ENCODE measurements around the gene RPE. TPM values are rescaled to one million over a fixed set of nuclear protein-coding genes. Genes with fewer than 3 reads are reported as not detected.

RPE gene
- total and polyA plus RNA-seq, 5 donors = 11.0 to 25.8 (median 22.6) TPM

- DNase-seq = peak in 2 of 3 donors; percentile 44 to 48
These were observed 1.7 kb upstream of the RPE start for GRCh38 chr2:210000464-210001324.

DNA sequence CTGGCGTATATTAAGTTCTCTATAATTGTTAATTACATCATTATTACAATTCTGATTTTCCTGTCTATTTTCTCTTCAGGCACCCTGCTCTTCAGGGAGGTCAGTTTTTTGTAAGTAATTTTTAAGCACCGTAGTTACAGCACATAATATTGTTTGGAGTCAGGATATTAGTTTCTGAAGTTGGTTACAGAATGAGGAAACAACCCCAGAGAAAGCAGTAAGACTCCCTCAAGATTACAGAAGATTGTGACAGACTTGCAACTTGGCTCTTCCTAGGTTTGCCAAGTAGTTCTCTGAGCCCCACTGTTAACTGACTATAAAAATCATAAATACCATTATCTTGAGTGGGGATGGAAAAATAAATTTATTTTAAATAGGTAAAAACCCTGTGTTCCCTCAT lies 921 bp downstream of the RPE start:
- no peaks in the 10 kb centered on the region for H3K9me3 ChIP-seq (ENCODE audit: control insufficient read depth, low read length)
- no peak for ATAC-seq
- H3K4me1 ChIP-seq (ENCODE audit: control insufficient read depth, insufficient read depth, low read length) = peaks cover 7% of the 10 kb centered on the region
- H3K27ac ChIP-seq (ENCODE audit: low read length) = no peak overlapping the region
- intact Hi-C loops (cut with DNase I) = loop anchor here in 1 of 4 donors (10.0 kb wide), 1 partner anchor 171 kb away; the partner anchor contains the start of gene KANSL1L
- no peak for DNase-seq
- H3K4me3 ChIP-seq (ENCODE audit: low read length) = peak overlapping the region; percentile 81
- H3K27me3 ChIP-seq (ENCODE audit: control insufficient read depth, insufficient read depth) = no peaks in the 10 kb centered on the region
- WGBS = 29% methylated on average over 2 of the region's 2 CpGs

More at GRCh38 chr2:210000464-210001324, 1.7 kb upstream of the RPE start:
- no peak for ATAC-seq
- no peak overlapping the region for H3K27ac ChIP-seq (ENCODE audit: low read length)
- WGBS = 98% methylated on average over 32 of the region's 32 CpGs
- no peaks in the 10 kb centered on the region for H3K27me3 ChIP-seq (ENCODE audit: control insufficient read depth, insufficient read depth)
- no peak overlapping the region for H3K4me3 ChIP-seq (ENCODE audit: low read length)
- peaks cover 7% of the 10 kb centered on the region for H3K4me1 ChIP-seq (ENCODE audit: control insufficient read depth, insufficient read depth, low read length)
- intact Hi-C loops (cut with DNase I) = loop anchor here in 1 of 4 donors (10.0 kb wide), 1 partner anchor 174 kb away; the partner anchor contains the start of gene KANSL1L
- no peaks in the 10 kb centered on the region for H3K9me3 ChIP-seq (ENCODE audit: control insufficient read depth, low read length)

DNA sequence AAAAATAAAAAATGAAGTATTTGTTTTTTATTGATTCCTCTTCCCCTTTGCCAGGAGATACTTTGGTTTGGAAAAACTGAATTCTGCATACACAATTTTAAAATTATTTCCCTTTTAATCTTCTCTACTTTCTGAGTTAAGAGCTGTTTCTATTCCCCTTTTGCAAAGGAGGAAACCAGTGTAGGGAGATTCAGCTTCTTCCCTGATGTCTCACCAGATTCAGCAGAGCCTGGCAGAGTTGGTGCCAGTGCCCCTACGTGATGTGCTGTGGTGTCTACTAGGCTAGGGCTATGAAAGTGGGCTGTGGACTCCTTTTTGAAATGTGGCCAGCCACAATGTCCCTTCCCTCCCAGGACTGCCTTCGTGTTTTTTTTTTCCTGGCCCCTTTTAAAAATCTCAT lies 2.4 kb downstream of the RPE start:
- DNase-seq (peak in 1 of 3 donors; percentile 40), ATAC-seq (no peak)
- Histone ChIP-seq H3K9me3 (ENCODE audit: control insufficient read depth, low read length) (no peaks in the 10 kb centered on the region), H3K27ac (ENCODE audit: low read length) (no peak overlapping the region), H3K4me3 (ENCODE audit: low read length) (no peak overlapping the region), H3K27me3 (ENCODE audit: control insufficient read depth, insufficient read depth) (no peaks in the 10 kb centered on the region), H3K4me1 (ENCODE audit: control insufficient read depth, insufficient read depth, low read length) (peaks cover 7% of the 10 kb centered on the region)
- intact Hi-C loops (cut with DNase I) = loop anchor here in 1 of 4 donors (10.0 kb wide), 1 partner anchor 170 kb away; the partner anchor contains the start of gene KANSL1L
- WGBS = 52% methylated on average over 2 of the region's 2 CpGs

- DNase-seq (no peak), ATAC-seq (peak; percentile 24 to 58)
- Histone ChIP-seq H3K4me1 (ENCODE audit: control insufficient read depth, insufficient read depth, low read length) (peaks cover 7% of the 10 kb centered on the region), H3K9me3 (ENCODE audit: control insufficient read depth, low read length) (no peaks in the 10 kb centered on the region), H3K27ac (ENCODE audit: low read length) (no peak overlapping the region), H3K27me3 (ENCODE audit: control insufficient read depth, insufficient read depth) (no peaks in the 10 kb centered on the region), H3K4me3 (ENCODE audit: low read length) (no peak overlapping the region)
- intact Hi-C loops (cut with DNase I) = loop anchor here in 1 of 4 donors (10.0 kb wide), 1 partner anchor 167 kb away; the partner anchor contains the start of gene KANSL1L
- WGBS = 70% methylated on average over 2 of the region's 2 CpGs
These were observed 5.5 kb downstream of the RPE start for GRCh38 chr2:210007895-210008294.

DNA sequence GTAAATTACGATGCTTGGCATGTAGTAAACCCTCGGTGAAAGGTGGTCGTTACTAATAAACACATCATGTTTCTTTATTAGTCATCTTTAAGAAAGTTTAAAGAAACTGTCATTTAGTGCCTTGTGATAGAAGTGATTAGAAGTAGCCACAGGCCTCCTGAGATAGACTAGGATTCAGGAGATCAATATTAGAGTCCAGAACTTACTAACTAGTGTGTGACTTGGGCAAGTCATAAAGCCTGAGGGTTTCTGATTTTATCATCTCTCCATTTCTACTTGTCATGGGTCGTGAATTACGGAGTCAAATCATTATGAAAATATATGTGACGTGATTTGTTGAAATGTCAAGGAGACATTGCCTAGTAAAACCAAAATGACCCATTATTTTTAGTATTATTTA lies 6.7 kb downstream of the RPE start:
- Histone ChIP-seq H3K27me3 (ENCODE audit: control insufficient read depth, insufficient read depth) (no peaks in the 10 kb centered on the region), H3K27ac (ENCODE audit: low read length) (no peak overlapping the region), H3K4me1 (ENCODE audit: control insufficient read depth, insufficient read depth, low read length) (peaks cover 7% of the 10 kb centered on the region), H3K4me3 (ENCODE audit: low read length) (no peak overlapping the region), H3K9me3 (ENCODE audit: control insufficient read depth, low read length) (no peaks in the 10 kb centered on the region)
- 77% methylated on average over 6 of the region's 6 CpGs for WGBS
- intact Hi-C loops (cut with DNase I) = loop anchor here in 1 of 4 donors (10.0 kb wide), 1 partner anchor 166 kb away; the partner anchor contains the start of gene KANSL1L
- no peak for DNase-seq
- no peak for ATAC-seq

DNA sequence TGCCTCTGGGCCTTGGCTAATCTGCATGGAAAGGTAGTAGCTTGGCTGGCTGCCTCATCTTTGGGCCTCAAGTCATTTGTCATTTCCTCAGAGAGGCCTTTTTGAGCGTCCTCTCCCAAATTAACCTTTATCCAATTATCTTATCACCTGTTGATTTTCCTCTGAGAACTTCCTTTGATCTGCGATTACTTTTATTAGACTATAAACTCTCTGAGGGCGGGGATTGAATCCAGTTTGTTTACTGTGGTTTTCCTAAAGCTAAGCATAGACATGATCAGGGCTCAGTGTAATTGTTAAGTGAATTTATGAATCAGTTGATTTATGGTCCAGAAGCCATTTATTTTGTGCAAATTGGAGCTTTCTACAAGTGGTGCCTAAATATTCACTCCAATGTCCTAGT lies 7.5 kb downstream of the RPE start:
- Histone ChIP-seq H3K4me1 (ENCODE audit: control insufficient read depth, insufficient read depth, low read length) (peaks cover 4% of the 10 kb centered on the region), H3K9me3 (ENCODE audit: control insufficient read depth, low read length) (no peaks in the 10 kb centered on the region), H3K27ac (ENCODE audit: low read length) (no peak overlapping the region), H3K4me3 (ENCODE audit: low read length) (no peak overlapping the region), H3K27me3 (ENCODE audit: control insufficient read depth, insufficient read depth) (no peaks in the 10 kb centered on the region)
- DNase-seq = no peak
- peak in 1 of 2 donors; percentile 11 for ATAC-seq
- WGBS = 60% methylated on average over 3 of the region's 3 CpGs
- intact Hi-C loops (cut with DNase I) = loop anchor here in 1 of 4 donors (10.0 kb wide), 1 partner anchor 165 kb away; the partner anchor contains the start of gene KANSL1L

GRCh38 chr2:210020138-210020537 lies 17.7 kb downstream of the RPE start:
- ATAC-seq (no peak), DNase-seq (no peak)
- H3K4me1 ChIP-seq (ENCODE audit: control insufficient read depth, insufficient read depth, low read length) = no peaks in the 10 kb centered on the region
- WGBS = 85% methylated on average over 1 of the region's 1 CpG
- intact Hi-C loops (cut with DNase I) = no loop called here
- H3K27me3 ChIP-seq (ENCODE audit: control insufficient read depth, insufficient read depth) = no peaks in the 10 kb centered on the region
- no peak overlapping the region for H3K27ac ChIP-seq (ENCODE audit: low read length)
- no peak overlapping the region for H3K4me3 ChIP-seq (ENCODE audit: low read length)
- no peaks in the 10 kb centered on the region for H3K9me3 ChIP-seq (ENCODE audit: control insufficient read depth, low read length)

GRCh38 chr2:210022824-210023223 lies 20.4 kb downstream of the RPE start:
- Histone ChIP-seq H3K27me3 (ENCODE audit: control insufficient read depth, insufficient read depth) (no peaks in the 10 kb centered on the region), H3K4me3 (ENCODE audit: low read length) (no peak overlapping the region), H3K27ac (ENCODE audit: low read length) (no peak overlapping the region), H3K9me3 (ENCODE audit: control insufficient read depth, low read length) (no peaks in the 10 kb centered on the region), H3K4me1 (ENCODE audit: control insufficient read depth, insufficient read depth, low read length) (no peaks in the 10 kb centered on the region)
- ATAC-seq = no peak
- intact Hi-C loops (cut with DNase I) = no loop called here
- no peak for DNase-seq
- 85% methylated on average over 3 of the region's 3 CpGs for WGBS

DNA sequence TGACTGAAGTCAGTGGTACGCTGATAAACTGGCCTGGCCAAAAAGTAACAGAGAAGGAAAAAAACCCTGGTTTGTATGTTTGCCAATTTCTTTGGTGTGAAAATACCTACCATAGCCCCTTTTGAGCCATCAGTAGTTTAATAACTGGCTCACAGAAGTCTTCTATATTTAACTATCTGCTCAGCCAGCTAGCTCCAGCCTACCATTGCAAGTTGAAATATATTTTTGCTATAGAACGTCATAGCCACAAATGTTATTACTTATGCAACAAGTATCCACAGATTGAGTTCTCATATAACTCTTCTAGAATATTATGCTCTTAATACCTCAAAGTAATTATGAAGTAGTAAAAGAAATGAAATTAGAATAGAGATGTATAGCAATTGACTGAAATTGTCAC lies 25.2 kb downstream of the RPE start:
- no peak overlapping the region for H3K4me3 ChIP-seq (ENCODE audit: low read length)
- DNase-seq (no peak), ATAC-seq (no peak)
- WGBS = 87% methylated on average over 2 of the region's 2 CpGs
- no peaks in the 10 kb centered on the region for H3K4me1 ChIP-seq (ENCODE audit: control insufficient read depth, insufficient read depth, low read length)
- intact Hi-C loops (cut with DNase I) = no loop called here
- no peaks in the 10 kb centered on the region for H3K27me3 ChIP-seq (ENCODE audit: control insufficient read depth, insufficient read depth)
- no peaks in the 10 kb centered on the region for H3K9me3 ChIP-seq (ENCODE audit: control insufficient read depth, low read length)
- no peak overlapping the region for H3K27ac ChIP-seq (ENCODE audit: low read length)

DNA sequence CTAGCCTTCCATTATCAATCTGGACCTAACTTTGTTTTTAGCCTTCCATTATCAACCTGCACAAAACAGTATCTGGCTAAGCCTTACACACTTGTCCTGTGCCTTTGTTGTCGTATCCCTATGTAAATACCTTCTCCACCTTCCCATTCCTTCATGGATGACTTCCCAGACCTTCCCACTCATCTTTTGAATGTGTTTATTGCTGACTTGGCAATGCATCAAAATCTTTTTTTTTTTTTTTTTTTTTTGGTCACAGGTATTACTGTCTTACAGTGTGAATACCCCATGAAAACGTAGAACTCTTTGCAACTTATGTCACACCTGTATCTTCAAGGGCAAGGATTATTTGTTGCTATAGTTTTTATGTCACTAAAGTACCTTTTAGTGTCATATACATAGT lies 25.7 kb downstream of the RPE start:
- DNase-seq = no peak
- Histone ChIP-seq H3K27me3 (ENCODE audit: control insufficient read depth, insufficient read depth) (no peaks in the 10 kb centered on the region), H3K4me3 (ENCODE audit: low read length) (no peak overlapping the region), H3K4me1 (ENCODE audit: control insufficient read depth, insufficient read depth, low read length) (no peaks in the 10 kb centered on the region), H3K27ac (ENCODE audit: low read length) (no peak overlapping the region), H3K9me3 (ENCODE audit: control insufficient read depth, low read length) (no peaks in the 10 kb centered on the region)
- WGBS = 85% methylated on average over 2 of the region's 2 CpGs
- intact Hi-C loops (cut with DNase I) = no loop called here
- no peak for ATAC-seq

- Histone ChIP-seq H3K4me1 (ENCODE audit: control insufficient read depth, insufficient read depth, low read length) (no peaks in the 10 kb centered on the region), H3K27me3 (ENCODE audit: control insufficient read depth, insufficient read depth) (no peaks in the 10 kb centered on the region), H3K4me3 (ENCODE audit: low read length) (no peak overlapping the region), H3K27ac (ENCODE audit: low read length) (no peak overlapping the region), H3K9me3 (ENCODE audit: control insufficient read depth, low read length) (no peaks in the 10 kb centered on the region)
- no peak for DNase-seq
- ATAC-seq = no peak
- 74% methylated on average over 2 of the region's 2 CpGs for WGBS
- intact Hi-C loops (cut with DNase I) = no loop called here
These were observed 31.7 kb downstream of the RPE start for GRCh38 chr2:210034087-210034683.

Measured in right cardiac atrium (tissue), 5 donors.